A549 (cell line): ENCODE results near the gene ITCH. TPM values are rescaled to one million over a fixed set of nuclear protein-coding genes. Genes with fewer than 3 reads are reported as not detected.

Experiments
- ATAC-seq, 2 experiments: fragments of 200-7000 bp in 1 of 2; fragments of >200 bp in 1 of 2; cut with Nextera tagmentation in 1 of 2; cut with Tn5 transposase in 1 of 2; 3 replicates each; pipeline versions ENCODE4 v1.8.0 to v1.9.1; 2018 to 2020; ENCODE audit warnings: mild to moderate bottlenecking in 1 of 2, moderate library complexity in 1 of 2
- CTCF ChIA-PET: fragments of 300-600 bp; sonication (Branson Sonifier 250); formaldehyde crosslinking; extraction: SDS; loops from one replicate; lab custom pipeline; 2021; ENCODE audit warnings: antibody characterized with exemption, inconsistent platforms; lab: Yijun Ruan, JAX
- POLR2A ChIA-PET: fragments of 350-600 bp; formaldehyde crosslinking; extraction: SDS; loops from one replicate; lab custom pipeline; 2021; ENCODE audit warnings: antibody characterized with exemption, inconsistent platforms; lab: Yijun Ruan, JAX
- DNase-seq, 2 experiments: peaks; one replicate each; pipeline versions ENCODE4 v3.0.0 to v3.0.0-alpha.2; 2011 to 2016; ENCODE audit warnings: low read depth in 1 of 2, low spot score in 1 of 2
- FAIRE-seq: peaks from 2 replicates; lab custom pipeline; 2011; peaks lifted over from hg19 to GRCh38; lab: Jason Lieb, UNC
- H3K27ac ChIP-seq, 2 experiments: fragments of >200 bp; sonication (Bioruptor Twin); formaldehyde crosslinking; 3 replicates each; pipeline ENCODE4 v1.5.1; 2016 to 2017
- H3K4me1 ChIP-seq: fragments of >200 bp; sonication (Bioruptor Twin); formaldehyde crosslinking; 3 replicates; pipeline ENCODE4 v1.6.1; 2016
- H3K4me2 ChIP-seq: fragments of >200 bp; sonication (Bioruptor Twin); formaldehyde crosslinking; 3 replicates; pipeline ENCODE4 v1.6.1; 2016
- H3K4me3 ChIP-seq: fragments of >200 bp; sonication (Bioruptor Twin); formaldehyde crosslinking; 3 replicates; pipeline ENCODE4 v1.5.1; 2016
- H3K9me3 ChIP-seq: fragments of >200 bp; sonication (Bioruptor Twin); formaldehyde crosslinking; 3 replicates; pipeline ENCODE4 v1.6.1; 2016
- CBX2 ChIP-seq: fragments of 200-600 bp; sonication (generic); IDR thresholded peaks from 2 replicates; pipeline ENCODE4 v1.6.1; 2016; ENCODE audit warnings: low read depth, mild to moderate bottlenecking, borderline replicate concordance
- CBX8 ChIP-seq: fragments of 200-600 bp; sonication (generic); IDR thresholded peaks from 2 replicates; pipeline ENCODE4 v1.6.1; 2016
- CHD4 ChIP-seq: fragments of 200-600 bp; sonication (generic); IDR thresholded peaks from 2 replicates; pipeline ENCODE4 v1.6.1; 2016; ENCODE audit warnings: antibody characterized with exemption, mild to moderate bottlenecking, borderline replicate concordance
- FOSB ChIP-seq: fragments of 250-450 bp; sonication (Bioruptor Pico); IDR thresholded peaks from 2 replicates; pipeline ENCODE4 v1.5.0; 2020; ENCODE audit warnings: mild to moderate bottlenecking, moderate library complexity
- FOXS1 ChIP-seq: fragments of 250-450 bp; sonication (Bioruptor Pico); IDR thresholded peaks from 2 replicates; pipeline ENCODE4 v1.5.0; 2020; ENCODE audit warnings: mild to moderate bottlenecking, moderate library complexity
- HOXA7 ChIP-seq: fragments of 250-450 bp; sonication (Bioruptor Pico); IDR thresholded peaks from 2 replicates; pipeline ENCODE4 v1.5.0; 2020; ENCODE audit warnings: mild to moderate bottlenecking, moderate library complexity
- JUNB ChIP-seq: fragments of >200 bp; sonication (Bioruptor Twin); formaldehyde crosslinking; IDR thresholded peaks from 2 replicates; pipeline ENCODE4 v1.6.1; 2016
- KDM5A ChIP-seq: fragments of 200-600 bp; sonication (generic); IDR thresholded peaks from 2 replicates; pipeline ENCODE4 v1.6.1; 2016; ENCODE audit warnings: antibody characterized with exemption, mild to moderate bottlenecking
- MAZ ChIP-seq: fragments of 150-350 bp; IDR thresholded peaks from 2 replicates; pipeline ENCODE4 v1.6.1; 2014; ENCODE audit warnings: antibody characterized with exemption, low read depth, low read length, borderline replicate concordance
- PHF8 ChIP-seq: fragments of 200-600 bp; sonication (generic); IDR thresholded peaks from 2 replicates; pipeline ENCODE4 v1.6.1; 2016; ENCODE audit warnings: low read depth, mild to moderate bottlenecking, antibody characterized with exemption, moderate library complexity, borderline replicate concordance
- POLR2AphosphoS2 ChIP-seq: conservative IDR thresholded peaks from 2 replicates; pipeline ENCODE4 v1.6.1; 2012; ENCODE audit warnings: low read length, improper control_type of control experiment, inconsistent platforms
- RFX5 ChIP-seq: fragments of 450-650 bp; IDR thresholded peaks from 2 replicates; pipeline ENCODE4 v1.7.1; 2014; ENCODE audit warnings: antibody characterized with exemption, mild to moderate bottlenecking, moderate library complexity
- SMC3 ChIP-seq: fragments of >200 bp; sonication (Bioruptor Twin); formaldehyde crosslinking; IDR thresholded peaks from 3 replicates; pipeline ENCODE4 v1.6.1; 2018; ENCODE audit warnings: inconsistent platforms
- SREBF2 ChIP-seq: fragments of 450-650 bp; IDR thresholded peaks from 2 replicates; pipeline ENCODE4 v1.6.1; 2014; ENCODE audit warnings: mild to moderate bottlenecking, moderate library complexity
- TFCP2L1 ChIP-seq: fragments of 250-450 bp; sonication (Bioruptor Pico); IDR thresholded peaks from 2 replicates; pipeline ENCODE4 v1.5.0; 2021; ENCODE audit warnings: mild to moderate bottlenecking
- WGBS: methylation state at CpG from one replicate; pipeline ENCODE4 v1.1.6; 2017; ENCODE audit errors: missing lambda C conversion rate; 5-methylcytosine and 5-hydroxymethylcytosine counted together
- polyA plus RNA-seq, 4 experiments: library from polyadenylated mRNA; depleted of rRNA in 3 of 4; stranded (reverse); fragments of >200 nt; fragmentation: RNase III in 1 of 4; extraction: RNeasy Plus Mini Kit Qiagen cat#74134 plus additional on column Dnase treatment in 1 of 4; gene quantifications; 2 replicates in 3 of 4; 3 replicates in 1 of 4; pipeline ENCODE4 v1.2.3, GENCODE V29; 2011 to 2017
- TF ChIP-seq, protein P1 (sequence below): fragments of 450-650 bp; IDR thresholded peaks from 2 replicates; pipeline ENCODE4 v1.6.1; 2014; ENCODE audit warnings: antibody characterized with exemption
- TF ChIP-seq, protein P2 (sequence below): fragments of >200 bp; sonication (Bioruptor Twin); formaldehyde crosslinking; IDR thresholded peaks from 3 replicates; pipeline ENCODE4 v1.6.1; 2016
- TF ChIP-seq, protein P3 (sequence below): IDR thresholded peaks from 2 replicates; pipeline ENCODE4 v1.6.1; 2012
- TF ChIP-seq, protein P4 (sequence below): fragments of 250-450 bp; sonication (Bioruptor Pico); IDR thresholded peaks from 2 replicates; pipeline ENCODE4 v1.5.0; 2020; ENCODE audit warnings: low read depth, mild to moderate bottlenecking, moderate library complexity
- TF ChIP-seq, protein P5 (sequence below): fragments of >200 bp; sonication (Bioruptor Twin); formaldehyde crosslinking; IDR thresholded peaks from 3 replicates; pipeline ENCODE4 v1.5.1; 2016

Gene ITCH
- polyA plus RNA-seq, 2 of the 4 experiments (the other 2 are of a cell fraction): 23.9 to 24.4 TPM

DNA sequence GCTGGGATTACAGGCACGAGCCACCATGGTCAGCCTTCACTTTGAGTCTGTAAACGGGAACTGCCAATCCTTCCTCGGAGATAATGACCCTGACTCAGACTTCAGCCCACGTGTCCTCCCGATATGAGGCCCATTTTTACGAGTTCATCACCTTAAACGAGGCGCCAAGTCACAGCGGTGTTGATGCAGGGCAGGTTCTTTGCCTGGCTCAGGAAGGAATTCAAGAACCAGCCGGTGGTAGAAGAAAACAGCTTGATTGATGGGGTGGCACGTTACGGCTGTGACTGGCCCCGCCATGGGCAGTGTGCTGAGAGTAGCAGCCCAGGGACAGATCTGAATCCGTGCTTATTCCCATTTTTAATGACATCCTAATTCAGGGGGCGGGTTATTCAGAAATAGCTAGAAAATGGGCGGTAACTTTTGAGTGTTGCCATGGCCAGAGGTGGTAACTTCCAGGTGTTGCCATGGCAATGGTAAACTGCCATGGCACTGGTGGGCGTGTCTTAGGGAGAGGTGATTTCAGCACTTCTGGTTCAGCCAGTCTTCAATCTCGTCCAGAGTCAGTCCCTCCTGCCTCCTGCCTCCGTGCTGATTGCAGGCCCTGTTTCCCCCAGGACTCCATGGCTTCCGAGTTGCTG, 186.3 kb downstream of the ITCH start (continued):
- TF ChIP-seq, protein P1, sequence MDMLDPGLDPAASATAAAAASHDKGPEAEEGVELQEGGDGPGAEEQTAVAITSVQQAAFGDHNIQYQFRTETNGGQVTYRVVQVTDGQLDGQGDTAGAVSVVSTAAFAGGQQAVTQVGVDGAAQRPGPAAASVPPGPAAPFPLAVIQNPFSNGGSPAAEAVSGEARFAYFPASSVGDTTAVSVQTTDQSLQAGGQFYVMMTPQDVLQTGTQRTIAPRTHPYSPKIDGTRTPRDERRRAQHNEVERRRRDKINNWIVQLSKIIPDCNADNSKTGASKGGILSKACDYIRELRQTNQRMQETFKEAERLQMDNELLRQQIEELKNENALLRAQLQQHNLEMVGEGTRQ: no peak
- TF ChIP-seq JUNB (no peak), FOXS1 (CRISPR knock-in tag) (no peak), MAZ (no peak), SMC3 (no peak)
- TF ChIP-seq, protein P2, sequence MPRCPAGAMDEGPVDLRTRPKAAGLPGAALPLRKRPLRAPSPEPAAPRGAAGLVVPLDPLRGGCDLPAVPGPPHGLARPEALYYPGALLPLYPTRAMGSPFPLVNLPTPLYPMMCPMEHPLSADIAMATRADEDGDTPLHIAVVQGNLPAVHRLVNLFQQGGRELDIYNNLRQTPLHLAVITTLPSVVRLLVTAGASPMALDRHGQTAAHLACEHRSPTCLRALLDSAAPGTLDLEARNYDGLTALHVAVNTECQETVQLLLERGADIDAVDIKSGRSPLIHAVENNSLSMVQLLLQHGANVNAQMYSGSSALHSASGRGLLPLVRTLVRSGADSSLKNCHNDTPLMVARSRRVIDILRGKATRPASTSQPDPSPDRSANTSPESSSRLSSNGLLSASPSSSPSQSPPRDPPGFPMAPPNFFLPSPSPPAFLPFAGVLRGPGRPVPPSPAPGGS: no peak

DNA sequence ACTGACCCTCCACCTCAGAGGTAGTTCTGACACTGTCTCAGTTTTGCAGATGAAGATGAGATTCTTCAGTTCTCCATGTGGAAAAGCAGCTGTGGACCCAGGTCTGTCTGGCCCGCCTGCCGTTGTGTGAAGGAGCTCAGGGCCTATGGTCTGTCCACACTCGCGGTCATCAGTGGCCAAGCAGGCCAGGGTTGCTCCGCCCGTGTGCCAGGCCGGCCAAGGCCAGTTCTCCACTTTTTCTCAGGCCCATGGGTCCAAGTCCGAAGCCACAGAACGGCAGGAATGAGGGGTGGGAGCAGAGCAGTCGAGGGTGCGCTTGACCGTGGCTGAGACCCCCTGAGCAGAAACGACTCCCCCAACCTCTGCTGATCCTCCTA, 186.8 kb downstream of the ITCH start:
- no peak for TF ChIP-seq CHD4
- peaks cover 12% of the 10 kb centered on the region for H3K4me1 ChIP-seq
- FAIRE-seq (no peak), ATAC-seq (no peak; a peak in 1 of 6 replicates), DNase-seq (no peak)
- H3K27ac ChIP-seq: no peak overlapping the region
- ChIA-PET POLR2A (no interaction called here), CTCF (interaction anchor here (3.4 kb wide), 1 partner anchor 12 kb away, joined by 26 read pairs; no protein-coding TSS in a partner anchor)
- H3K4me2 ChIP-seq: no peak overlapping the region
- WGBS: 88% methylated on average over 8 of the region's 13 CpGs
- no peak overlapping the region for H3K4me3 ChIP-seq
- no peaks in the 10 kb centered on the region for H3K9me3 ChIP-seq

DNA sequence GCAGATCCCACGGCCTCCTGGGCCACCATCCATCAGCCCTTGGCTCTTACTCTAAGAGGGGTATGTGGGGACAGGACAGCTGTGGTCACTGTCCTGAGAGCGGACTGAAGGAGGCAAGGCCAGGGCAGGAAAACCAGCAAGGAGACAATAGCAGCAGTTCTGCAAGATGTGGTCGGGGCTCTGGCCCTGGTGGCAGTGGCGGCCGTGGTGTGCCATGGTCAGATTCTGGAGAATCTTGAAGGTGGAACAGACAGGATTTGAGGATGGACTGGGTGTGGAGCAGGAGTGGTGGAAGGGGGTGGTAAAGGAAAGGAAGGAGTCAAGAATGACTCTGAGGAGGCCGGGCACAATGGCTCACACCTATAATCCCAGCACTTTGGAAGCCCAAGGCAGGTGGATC, 189.5 kb downstream of the ITCH start:
- Histone ChIP-seq H3K9me3 (no peaks in the 10 kb centered on the region), H3K27ac (no peak overlapping the region), H3K4me1 (peaks cover 12% of the 10 kb centered on the region), H3K4me3 (no peak overlapping the region), H3K4me2 (no peak overlapping the region)
- ChIA-PET CTCF (interaction anchor here (1.2 to 1.6 kb wide), 5 partner anchors 14 to 240 kb away, joined by 3 to 6 read pairs (median 4); no protein-coding TSS in a partner anchor), POLR2A (no interaction called here)
- no peak for FAIRE-seq
- no peak for ATAC-seq
- no peak for DNase-seq
- TF ChIP-seq, protein P3, sequence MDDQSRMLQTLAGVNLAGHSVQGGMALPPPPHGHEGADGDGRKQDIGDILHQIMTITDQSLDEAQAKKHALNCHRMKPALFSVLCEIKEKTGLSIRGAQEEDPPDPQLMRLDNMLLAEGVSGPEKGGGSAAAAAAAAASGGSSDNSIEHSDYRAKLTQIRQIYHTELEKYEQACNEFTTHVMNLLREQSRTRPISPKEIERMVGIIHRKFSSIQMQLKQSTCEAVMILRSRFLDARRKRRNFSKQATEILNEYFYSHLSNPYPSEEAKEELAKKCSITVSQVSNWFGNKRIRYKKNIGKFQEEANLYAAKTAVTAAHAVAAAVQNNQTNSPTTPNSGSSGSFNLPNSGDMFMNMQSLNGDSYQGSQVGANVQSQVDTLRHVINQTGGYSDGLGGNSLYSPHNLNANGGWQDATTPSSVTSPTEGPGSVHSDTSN: no peak
- TF ChIP-seq POLR2AphosphoS2: no peak
- TF ChIP-seq RFX5: no peak
- no peak for TF ChIP-seq FOSB
- TF ChIP-seq, protein P4, sequence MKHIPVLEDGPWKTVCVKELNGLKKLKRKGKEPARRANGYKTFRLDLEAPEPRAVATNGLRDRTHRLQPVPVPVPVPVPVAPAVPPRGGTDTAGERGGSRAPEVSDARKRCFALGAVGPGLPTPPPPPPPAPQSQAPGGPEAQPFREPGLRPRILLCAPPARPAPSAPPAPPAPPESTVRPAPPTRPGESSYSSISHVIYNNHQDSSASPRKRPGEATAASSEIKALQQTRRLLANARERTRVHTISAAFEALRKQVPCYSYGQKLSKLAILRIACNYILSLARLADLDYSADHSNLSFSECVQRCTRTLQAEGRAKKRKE (CRISPR knock-in tag): no peak
- no peak for TF ChIP-seq PHF8
- no peak for TF ChIP-seq SREBF2
- TF ChIP-seq TFCP2L1 (CRISPR knock-in tag): no peak
- TF ChIP-seq HOXA7 (CRISPR knock-in tag): no peak
- TF ChIP-seq MAZ: no peak
- no peak for TF ChIP-seq CBX8
- WGBS: 91% methylated on average over 6 of the region's 6 CpGs

DNA sequence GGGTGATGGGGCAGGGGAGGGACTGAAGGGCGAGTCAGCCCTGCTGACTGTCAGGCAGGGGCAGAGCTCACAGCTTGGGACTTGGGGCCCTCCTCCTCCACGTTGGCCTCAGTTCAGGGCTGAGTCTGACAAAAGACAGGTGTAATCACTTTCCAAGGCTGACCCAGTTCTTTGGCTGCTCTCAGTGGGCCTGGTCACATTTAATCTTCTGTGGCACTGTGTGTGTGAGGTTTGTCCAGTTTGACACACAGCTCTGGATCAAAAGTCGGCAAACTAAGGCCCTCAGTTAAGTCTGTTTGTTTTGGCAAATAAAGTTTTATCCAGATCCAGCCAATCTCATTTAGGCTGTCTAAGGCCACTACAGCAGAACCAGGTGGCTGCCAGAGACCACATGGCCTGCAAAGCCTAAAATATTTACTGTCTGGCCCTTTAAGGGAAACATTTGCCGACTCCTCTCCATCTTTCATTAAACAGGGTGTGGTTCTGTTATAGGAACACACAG, 190.3 kb downstream of the ITCH start:
- H3K4me3 ChIP-seq: no peak overlapping the region
- FAIRE-seq (no peak), DNase-seq (no peak), ATAC-seq (peak; percentile 25 to 39; a peak in 4 of 6 replicates)
- 36% methylated on average over 4 of the region's 4 CpGs for WGBS
- no peaks in the 10 kb centered on the region for H3K9me3 ChIP-seq
- H3K27ac ChIP-seq: peak overlapping the region in 1 of 2 experiments; percentile 42; a peak in 1 of 6 replicates
- TF ChIP-seq PHF8 (no peak), CBX2 (no peak), KDM5A (no peak)
- TF ChIP-seq, protein P5, sequence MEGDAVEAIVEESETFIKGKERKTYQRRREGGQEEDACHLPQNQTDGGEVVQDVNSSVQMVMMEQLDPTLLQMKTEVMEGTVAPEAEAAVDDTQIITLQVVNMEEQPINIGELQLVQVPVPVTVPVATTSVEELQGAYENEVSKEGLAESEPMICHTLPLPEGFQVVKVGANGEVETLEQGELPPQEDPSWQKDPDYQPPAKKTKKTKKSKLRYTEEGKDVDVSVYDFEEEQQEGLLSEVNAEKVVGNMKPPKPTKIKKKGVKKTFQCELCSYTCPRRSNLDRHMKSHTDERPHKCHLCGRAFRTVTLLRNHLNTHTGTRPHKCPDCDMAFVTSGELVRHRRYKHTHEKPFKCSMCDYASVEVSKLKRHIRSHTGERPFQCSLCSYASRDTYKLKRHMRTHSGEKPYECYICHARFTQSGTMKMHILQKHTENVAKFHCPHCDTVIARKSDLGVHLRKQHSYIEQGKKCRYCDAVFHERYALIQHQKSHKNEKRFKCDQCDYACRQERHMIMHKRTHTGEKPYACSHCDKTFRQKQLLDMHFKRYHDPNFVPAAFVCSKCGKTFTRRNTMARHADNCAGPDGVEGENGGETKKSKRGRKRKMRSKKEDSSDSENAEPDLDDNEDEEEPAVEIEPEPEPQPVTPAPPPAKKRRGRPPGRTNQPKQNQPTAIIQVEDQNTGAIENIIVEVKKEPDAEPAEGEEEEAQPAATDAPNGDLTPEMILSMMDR: no peak
- TF ChIP-seq, protein P4 (CRISPR knock-in tag): no peak
- TF ChIP-seq, protein P3: no peak
- H3K4me1 ChIP-seq: peaks cover 15% of the 10 kb centered on the region
- ChIA-PET POLR2A (no interaction called here), CTCF (interaction anchor here (0.8 to 1.6 kb wide), 7 partner anchors 9 to 240 kb away, joined by 3 to 6 read pairs (median 3); no protein-coding TSS in a partner anchor)
- H3K4me2 ChIP-seq: peak overlapping the region; percentile 33
